ENCODE data around the gene SPIRE2.

DNA sequence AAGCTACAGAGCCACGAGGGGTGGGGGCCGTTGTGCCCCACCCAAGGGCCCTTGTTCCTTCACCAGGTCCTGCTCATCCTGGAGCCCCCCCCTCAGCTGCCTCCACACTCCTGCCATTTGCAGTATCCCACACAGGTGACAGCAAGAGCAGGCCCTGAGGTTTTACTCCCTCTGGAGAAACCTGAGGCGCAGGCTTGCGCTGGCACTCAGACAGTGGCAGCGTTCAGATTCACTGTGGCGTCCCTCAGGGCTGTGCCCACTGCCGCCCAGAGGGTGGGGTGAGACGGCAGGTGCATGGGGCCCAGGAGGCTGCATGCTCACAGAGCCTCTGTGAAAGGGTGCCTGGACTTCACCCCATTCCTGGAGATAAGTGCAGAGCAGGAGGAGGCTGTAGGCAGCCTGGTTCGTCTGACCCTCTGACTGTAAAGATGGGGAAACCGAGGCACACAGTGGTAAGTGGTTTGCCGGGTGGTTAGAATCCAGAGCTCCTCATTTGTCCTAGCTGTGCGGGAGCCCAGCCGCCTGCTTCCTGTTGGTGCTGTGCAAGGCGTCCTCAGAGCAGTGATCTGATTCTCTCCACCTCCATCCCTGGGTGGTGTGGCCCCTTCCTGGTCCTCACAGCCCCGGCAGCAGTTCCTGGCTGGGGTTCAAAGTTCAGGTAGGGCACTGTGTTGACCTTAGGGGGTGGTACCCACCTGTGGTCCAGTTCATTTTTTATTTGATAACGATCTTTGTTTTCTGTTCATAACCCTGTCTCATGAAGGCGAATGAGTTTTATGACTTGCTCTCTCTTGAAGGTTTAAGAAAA lies 1.6 kb downstream of the SPIRE2 start:
- TF ChIP-seq EZH2 (IDR thresholded peaks at IDR 0.05; ENCODE audit: insufficient read depth, poor library complexity, severe bottlenecking) = no peak
- no peak for TF ChIP-seq EZH2phosphoT487 (IDR thresholded peaks at IDR 0.05; ENCODE audit: insufficient read depth, low read depth)
